IMR-90 (cell line): ENCODE results near the gene LSM7.

Experiments
- CEBPB ChIP-seq: IDR thresholded peaks from 2 replicates; pipeline ENCODE4 v1.6.1; 2012; ENCODE audit warnings: low read depth, low read length, improper control_type of control experiment
- CTCF ChIP-seq: conservative IDR thresholded peaks from 2 replicates; pipeline ENCODE4 v1.5.1; 2012; ENCODE audit warnings: mild to moderate bottlenecking, low read depth, low read length, improper control_type of control experiment
- MAZ ChIP-seq: IDR thresholded peaks from 2 replicates; pipeline ENCODE4 v1.6.1; 2012; ENCODE audit warnings: low read depth, mild to moderate bottlenecking, low read length, improper control_type of control experiment, moderate library complexity, borderline replicate concordance
- MXI1 ChIP-seq: IDR thresholded peaks from 2 replicates; pipeline ENCODE4 v1.6.1; 2012; ENCODE audit warnings: low read depth, mild to moderate bottlenecking, low read length, moderate library complexity, borderline replicate concordance
- NFE2L2 ChIP-seq: fragments of 150-350 bp; IDR thresholded peaks from 2 replicates; pipeline ENCODE4 v1.6.1; 2016; ENCODE audit warnings: low read depth, mild to moderate bottlenecking, low read length
- POLR2A ChIP-seq: IDR thresholded peaks from 2 replicates; pipeline ENCODE4 v1.6.1; 2012; ENCODE audit warnings: mild to moderate bottlenecking, low read depth, low read length
- RAD21 ChIP-seq: IDR thresholded peaks from 2 replicates; pipeline ENCODE4 v1.6.1; 2012; ENCODE audit warnings: low read length, improper control_type of control experiment
- RFX5 ChIP-seq: IDR thresholded peaks from 2 replicates; pipeline ENCODE4 v1.8.0; 2012; ENCODE audit warnings: low read depth, mild to moderate bottlenecking, low read length, moderate library complexity
- SMC3 ChIP-seq: fragments of 150-350 bp; IDR thresholded peaks from 2 replicates; pipeline ENCODE4 v1.6.1; 2016; ENCODE audit warnings: low read depth, mild to moderate bottlenecking, antibody characterized with exemption, low read length, moderate library complexity

- no peak for TF ChIP-seq RAD21
- no peak for TF ChIP-seq CTCF
- no peak for TF ChIP-seq CEBPB
- no peak for TF ChIP-seq MXI1
- no peak for TF ChIP-seq POLR2A
- TF ChIP-seq MAZ, result no peak
- no peak for TF ChIP-seq NFE2L2
- TF ChIP-seq RFX5, result no peak
- no peak for TF ChIP-seq SMC3
Observed at GRCh38 chr19:2357279-2358206, 29.2 kb upstream of the LSM7 start.
